SK-N-MC (cell line): ENCODE results near the gene CHD9.
"Not testable (repeated sequence)": the region's sequence is repeated elsewhere in the genome, so short reads cannot be mapped to it uniquely, and the experiment has no call there.

Experiments
- DNase-seq: peaks from one replicate; pipeline ENCODE4 v3.0.0-alpha.2; 2011; ENCODE audit warnings: low read depth, low spot score
- H3K27ac ChIP-seq: fragments of 200-600 bp; sonication (generic); 2 replicates; pipeline ENCODE4 v1.5.1; 2016; ENCODE audit warnings: mixed run types
- H3K36me3 ChIP-seq: fragments of 200-600 bp; sonication (generic); 2 replicates; pipeline ENCODE4 v1.6.1; 2017; ENCODE audit warnings: antibody characterized with exemption, low read length, mixed read lengths; ENCODE audit not compliant: insufficient read depth
- H3K4me3 ChIP-seq: fragments of 200-600 bp; sonication (generic); 2 replicates; pipeline ENCODE4 v1.5.1; 2016
- H3K9ac ChIP-seq: fragments of 200-600 bp; sonication (generic); 2 replicates; pipeline ENCODE4 v1.8.0; 2017; ENCODE audit warnings: mixed run types, mixed read lengths; ENCODE audit not compliant: insufficient read length
- H3K9me3 ChIP-seq: fragments of 200-600 bp; sonication (generic); 2 replicates; pipeline ENCODE4 v1.6.1; 2017; ENCODE audit warnings: low read depth, mild to moderate bottlenecking, antibody characterized with exemption, low read length, moderate library complexity, mixed read lengths
- EZH2 ChIP-seq: fragments of 200-600 bp; sonication (generic); IDR thresholded peaks from one replicate; pipeline ENCODE4 v1.6.1; 2017; ENCODE audit warnings: antibody characterized with exemption
- FOXP2 ChIP-seq: optimal IDR thresholded peaks from 2 replicates; pipeline ENCODE3; 2011; ENCODE audit warnings: mild to moderate bottlenecking, moderate library complexity; ENCODE audit not compliant: insufficient read depth; ENCODE audit errors: extremely low read length, control extremely low read depth
- POLR2AphosphoS5 ChIP-seq: IDR thresholded peaks from 2 replicates; pipeline ENCODE4 v1.6.1; 2012; ENCODE audit warnings: mild to moderate bottlenecking, low read depth, low read length, borderline replicate concordance

Gene CHD9

DNA sequence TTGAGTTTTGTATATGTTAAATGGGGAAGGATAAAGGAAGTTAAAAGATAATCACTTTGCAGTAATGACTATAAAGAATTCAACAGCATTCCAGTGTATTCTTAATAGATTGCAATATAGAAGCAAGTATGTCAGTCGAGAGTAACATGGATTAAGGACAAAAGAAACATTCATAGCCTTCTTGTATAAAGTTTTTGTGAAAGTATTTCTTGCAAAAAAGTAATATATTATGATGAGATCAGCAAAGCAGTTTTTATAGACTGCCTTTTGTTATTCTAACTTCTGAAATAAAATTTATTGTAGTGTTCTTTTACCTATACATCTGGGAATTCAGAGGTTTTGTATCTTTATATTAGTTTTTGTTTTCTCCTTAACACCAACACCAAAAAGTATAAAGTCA is 194.5 kb downstream of the CHD9 start:
- Histone ChIP-seq H3K36me3 (peaks cover 34% of the 10 kb centered on the region), H3K9ac (no peak overlapping the region), H3K9me3 (no peaks in the 10 kb centered on the region), H3K4me3 (no peak overlapping the region), H3K27ac (peak overlapping the region; percentile 62; the same call in 1 of the 2 replicates)
- DNase-seq: no peak
- TF ChIP-seq EZH2 (no peak), POLR2AphosphoS5 (no peak), FOXP2 (no peak)

DNA sequence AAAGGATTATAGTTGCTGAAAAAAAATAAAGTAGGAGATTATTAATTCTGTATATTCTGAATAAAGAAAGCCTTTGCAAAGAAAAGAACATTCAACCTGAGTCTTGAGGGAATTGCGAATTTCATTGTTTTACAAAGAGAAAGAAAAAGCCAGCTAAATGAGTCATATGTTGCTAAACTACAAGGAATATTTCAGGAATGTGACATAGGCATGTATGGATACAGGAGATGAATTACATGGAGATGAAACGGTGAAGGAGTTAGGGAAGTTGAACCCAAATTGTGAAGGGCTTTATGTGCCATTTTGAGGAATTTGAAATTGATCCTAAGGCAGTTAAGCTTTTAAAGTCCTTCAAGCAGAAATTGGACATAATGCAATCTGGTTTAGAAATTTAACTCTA is 202.2 kb downstream of the CHD9 start:
- H3K36me3 ChIP-seq: peaks cover 37% of the 10 kb centered on the region
- H3K9ac ChIP-seq: no peak overlapping the region
- no peak overlapping the region for H3K4me3 ChIP-seq
- H3K9me3 ChIP-seq: no peaks in the 10 kb centered on the region
- no peak for DNase-seq
- TF ChIP-seq POLR2AphosphoS5 (no peak), FOXP2 (no peak), EZH2 (no peak)
- no peak overlapping the region for H3K27ac ChIP-seq

DNA sequence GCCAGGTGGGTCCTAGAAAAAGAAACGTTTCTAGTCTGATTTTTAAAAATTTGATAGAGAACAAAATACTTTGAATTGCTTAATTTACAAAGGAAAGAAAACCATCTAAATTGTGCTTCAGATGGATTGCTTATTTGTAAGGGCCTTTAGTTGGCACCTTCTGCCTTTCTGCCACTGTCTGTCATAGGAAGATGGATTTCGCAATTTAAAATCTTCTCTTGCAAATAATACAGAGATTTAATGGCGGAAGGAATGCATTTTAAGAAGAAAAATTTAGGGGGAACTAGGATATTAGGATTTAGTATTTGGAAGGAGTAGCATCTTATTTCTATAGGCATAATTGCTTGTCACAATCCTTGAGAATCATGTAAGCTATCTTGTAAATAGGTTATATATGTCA is 204.0 kb downstream of the CHD9 start:
- Histone ChIP-seq H3K9ac (no peak overlapping the region), H3K9me3 (no peaks in the 10 kb centered on the region), H3K36me3 (peaks cover 37% of the 10 kb centered on the region), H3K4me3 (no peak overlapping the region), H3K27ac (no peak overlapping the region)
- TF ChIP-seq POLR2AphosphoS5 (no peak), FOXP2 (no peak), EZH2 (no peak)
- no peak for DNase-seq

DNA sequence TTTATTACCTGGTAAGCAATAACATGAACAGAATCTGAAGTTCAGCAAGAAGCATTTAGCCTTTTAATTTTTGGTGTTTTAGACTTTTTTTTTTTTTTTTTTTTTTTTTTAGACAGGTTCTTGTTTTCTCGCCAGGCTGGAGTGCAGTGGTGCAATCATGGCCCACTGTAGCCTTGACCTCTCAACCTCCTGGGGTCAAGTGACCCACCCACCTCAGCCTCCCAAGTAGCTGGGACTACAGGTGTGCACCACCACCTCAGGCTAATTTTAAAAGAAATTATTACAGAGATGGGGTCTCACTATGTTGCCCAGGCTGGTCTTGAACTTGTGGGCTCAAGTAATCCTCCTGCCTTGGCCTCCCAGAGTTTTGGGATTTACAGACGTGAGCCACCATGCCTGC is 206.5 kb downstream of the CHD9 start:
- Histone ChIP-seq H3K9me3 (no peaks in the 10 kb centered on the region), H3K27ac (no peak overlapping the region), H3K4me3 (no peak overlapping the region), H3K9ac (no peak overlapping the region), H3K36me3 (peaks cover 33% of the 10 kb centered on the region)
- TF ChIP-seq EZH2: no peak
- no peak for TF ChIP-seq POLR2AphosphoS5
- TF ChIP-seq FOXP2: no peak
- DNase-seq: no peak

DNA sequence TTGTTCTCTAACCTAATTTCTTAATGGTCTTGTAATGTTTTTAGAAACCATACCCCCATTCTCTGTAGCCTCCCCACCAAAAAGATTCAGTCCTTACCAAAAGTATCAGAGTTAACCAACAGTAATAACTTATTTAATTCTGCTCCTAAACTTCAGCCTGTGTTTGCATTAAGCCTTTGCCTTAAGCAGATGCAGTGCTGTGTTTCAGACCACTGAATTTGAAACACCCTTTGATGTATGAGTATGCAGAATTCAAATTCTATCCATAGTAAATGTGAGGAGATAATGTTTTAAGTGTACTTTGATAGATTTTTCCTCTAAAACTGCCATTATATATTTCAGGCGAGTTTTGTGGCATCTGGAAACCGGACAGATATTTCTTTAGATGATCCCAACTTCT is 207.9 kb downstream of the CHD9 start:
- Histone ChIP-seq H3K4me3 (no peak overlapping the region), H3K9me3 (no peaks in the 10 kb centered on the region), H3K9ac (no peak overlapping the region), H3K36me3 (peaks cover 33% of the 10 kb centered on the region), H3K27ac (no peak overlapping the region)
- no peak for DNase-seq
- TF ChIP-seq FOXP2 (no peak), EZH2 (no peak), POLR2AphosphoS5 (no peak)

DNA sequence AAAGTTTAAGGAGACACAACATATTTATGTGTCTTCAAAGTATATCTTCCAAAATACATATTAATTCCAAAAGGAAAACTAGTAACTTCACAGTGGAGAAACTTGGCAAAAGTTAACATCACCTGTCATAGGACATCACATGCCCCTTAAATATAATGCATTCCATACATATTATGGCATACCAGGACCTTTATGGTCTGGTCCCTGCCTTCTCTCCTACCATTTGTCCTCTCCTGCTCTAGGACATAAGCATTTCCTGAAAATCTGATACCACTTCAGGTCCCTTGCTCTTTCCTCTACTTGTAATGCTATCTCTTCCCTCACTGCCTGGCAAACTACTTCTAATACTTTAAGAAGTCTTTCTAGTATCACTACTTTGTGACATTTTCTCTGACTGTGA is 211.4 kb downstream of the CHD9 start:
- no peak for DNase-seq
- TF ChIP-seq FOXP2 (no peak), EZH2 (no peak), POLR2AphosphoS5 (no peak)
- Histone ChIP-seq H3K9ac (no peak overlapping the region), H3K9me3 (no peaks in the 10 kb centered on the region), H3K4me3 (no peak overlapping the region), H3K27ac (no peak overlapping the region), H3K36me3 (peaks cover 8% of the 10 kb centered on the region)

DNA sequence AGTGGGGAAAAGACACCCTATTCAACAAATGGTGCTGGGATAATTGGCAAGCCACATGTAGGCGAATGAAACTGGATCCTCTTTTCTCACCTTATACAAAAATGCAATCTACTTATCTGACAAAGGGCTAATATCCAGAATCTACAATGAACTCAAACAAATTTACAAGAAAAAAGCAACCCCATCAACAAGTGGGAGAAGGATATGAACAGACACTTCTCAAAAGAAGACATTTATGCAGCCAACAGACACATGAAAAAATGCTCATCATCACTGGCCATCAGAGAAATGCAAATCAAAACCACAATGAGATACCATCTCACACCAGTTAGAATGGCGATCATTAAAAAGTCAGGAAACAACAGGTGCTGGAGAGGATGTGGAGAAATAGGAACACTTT is 223.7 kb downstream of the CHD9 start:
- not testable (repeated sequence) for H3K9ac ChIP-seq, H3K9me3 ChIP-seq, H3K27ac ChIP-seq, DNase-seq, H3K4me3 ChIP-seq
- peaks cover 39% of the 10 kb centered on the region for H3K36me3 ChIP-seq

DNA sequence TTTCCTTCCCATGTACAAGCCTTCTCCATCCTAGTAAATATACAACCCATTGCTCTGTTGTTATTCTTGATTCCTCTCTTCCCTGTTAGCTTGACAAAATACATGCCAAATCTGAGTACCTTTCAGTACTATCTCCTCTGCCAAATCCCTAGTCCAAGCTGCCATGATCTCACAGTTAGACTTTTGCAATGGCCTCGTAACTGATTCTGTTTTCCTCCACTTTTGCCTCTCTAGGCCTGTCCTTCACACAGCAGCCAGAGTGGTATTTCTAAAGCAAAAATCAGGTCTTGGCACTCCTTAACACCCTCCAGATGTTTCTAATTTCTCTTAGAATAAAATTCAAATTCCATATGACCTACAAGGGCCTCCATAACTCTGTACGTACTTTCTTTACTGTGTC is 226.5 kb downstream of the CHD9 start:
- Histone ChIP-seq H3K36me3 (peaks cover 27% of the 10 kb centered on the region), H3K27ac (no peak overlapping the region; the same call in 1 of the 2 replicates), H3K4me3 (no peak overlapping the region), H3K9ac (no peak overlapping the region), H3K9me3 (no peaks in the 10 kb centered on the region)
- no peak for DNase-seq
- TF ChIP-seq FOXP2 (no peak), EZH2 (no peak), POLR2AphosphoS5 (no peak)

DNA sequence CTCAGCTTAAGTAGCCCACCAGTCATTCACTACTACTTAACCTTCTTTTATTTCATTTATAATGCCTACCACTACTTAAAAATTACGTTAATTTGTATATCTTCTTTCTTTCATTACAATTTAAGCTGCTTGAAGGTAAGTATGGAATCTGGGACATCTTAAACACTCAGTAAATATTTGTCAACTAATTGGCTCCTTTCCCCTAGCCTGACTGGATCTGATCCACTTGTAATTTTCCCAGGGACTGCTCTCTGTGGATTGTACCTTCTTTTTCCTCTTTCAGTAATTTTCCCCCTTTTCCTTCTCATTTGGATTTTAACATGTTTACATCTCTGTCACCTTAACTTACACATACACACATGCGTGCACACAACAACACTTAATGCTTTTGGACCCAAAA is 227.1 kb downstream of the CHD9 start:
- H3K4me3 ChIP-seq: no peak overlapping the region
- no peak for TF ChIP-seq POLR2AphosphoS5
- no peak for TF ChIP-seq EZH2
- TF ChIP-seq FOXP2: no peak
- H3K9me3 ChIP-seq: no peaks in the 10 kb centered on the region
- DNase-seq: no peak
- peaks cover 27% of the 10 kb centered on the region for H3K36me3 ChIP-seq
- no peak overlapping the region for H3K27ac ChIP-seq
- H3K9ac ChIP-seq: no peak overlapping the region

DNA sequence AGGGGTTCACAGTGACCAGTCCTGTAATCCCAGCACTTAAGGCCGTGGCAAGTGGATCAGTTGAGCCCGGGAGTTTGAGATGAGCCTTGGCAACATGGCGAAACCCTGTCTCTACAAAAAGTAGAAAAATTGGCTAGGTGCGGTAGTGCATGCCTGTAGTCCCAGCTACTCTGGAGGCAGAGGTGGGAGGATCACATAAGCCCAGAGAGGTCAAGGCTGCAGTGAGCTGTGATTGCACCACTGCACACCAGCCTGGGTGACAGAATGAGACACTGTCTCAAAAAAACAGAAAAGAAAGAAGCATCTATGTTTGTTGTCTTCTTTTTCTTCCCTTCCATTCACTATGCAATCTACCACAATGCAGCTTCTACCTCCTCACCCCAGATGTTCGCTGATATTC is 227.5 kb downstream of the CHD9 start:
- Histone ChIP-seq H3K4me3 (no peak overlapping the region), H3K27ac (no peak overlapping the region), H3K9ac (no peak overlapping the region), H3K9me3 (no peaks in the 10 kb centered on the region), H3K36me3 (peaks cover 27% of the 10 kb centered on the region)
- DNase-seq: no peak
- TF ChIP-seq EZH2: no peak
- no peak for TF ChIP-seq FOXP2
